Fibroblast of villous mesenchyme (primary cell): ENCODE results near the gene MYF6. TPM values are rescaled to one million over a fixed set of nuclear protein-coding genes. Genes with fewer than 3 reads are reported as not detected.

Experiments
- DNase-seq: peaks from one replicate; pipeline ENCODE4 v3.0.0-alpha.2; 2010; ENCODE audit warnings: low read depth
- H3K4me3 ChIP-seq: 2 replicates; pipeline ENCODE4 v1.5.1; 2011; ENCODE audit warnings: low read depth, mild to moderate bottlenecking, low read length
- CTCF ChIP-seq: IDR thresholded peaks from 2 replicates; pipeline ENCODE4 v1.5.1; 2012; ENCODE audit warnings: low read depth, mild to moderate bottlenecking, low read length; ENCODE audit not compliant: insufficient read depth
- total RNA-seq: library from RNA; depleted of rRNA; stranded (reverse); fragments of >200 nt; gene quantifications from 2 replicates; pipeline ENCODE4 v1.2.3, GENCODE V29; 2012

The MYF6 gene
- total RNA-seq, 1 donor, result not detected

DNA sequence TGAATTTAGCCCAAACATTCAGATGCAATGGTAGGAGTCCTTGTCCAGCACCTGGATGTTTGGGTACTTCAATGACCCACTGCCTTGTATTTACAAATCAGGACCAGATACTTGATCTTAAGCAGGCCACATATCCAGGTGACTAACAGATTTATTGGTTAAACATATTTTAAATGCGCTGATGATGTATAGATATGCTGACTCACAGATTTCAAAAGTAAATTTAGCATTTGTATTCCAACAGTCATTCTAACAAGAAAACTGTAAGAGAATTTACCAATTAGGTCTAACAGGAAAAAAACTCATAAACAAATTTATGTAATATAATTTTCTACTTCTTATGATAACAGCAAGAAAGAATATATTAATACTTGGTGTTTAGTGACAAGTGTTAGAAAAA, 29.4 kb upstream of the MYF6 start:
- no peak for DNase-seq
- no peak for TF ChIP-seq CTCF

GRCh38 chr12:80679346-80680131, 27.9 kb upstream of the MYF6 start:
- TF ChIP-seq CTCF, result no peak
- H3K4me3 ChIP-seq, result no peak overlapping the region
- DNase-seq, result peak; percentile 19

More for the DNA sequence above, 29.4 kb upstream of the MYF6 start:
- H3K4me3 ChIP-seq, result no peak overlapping the region

DNA sequence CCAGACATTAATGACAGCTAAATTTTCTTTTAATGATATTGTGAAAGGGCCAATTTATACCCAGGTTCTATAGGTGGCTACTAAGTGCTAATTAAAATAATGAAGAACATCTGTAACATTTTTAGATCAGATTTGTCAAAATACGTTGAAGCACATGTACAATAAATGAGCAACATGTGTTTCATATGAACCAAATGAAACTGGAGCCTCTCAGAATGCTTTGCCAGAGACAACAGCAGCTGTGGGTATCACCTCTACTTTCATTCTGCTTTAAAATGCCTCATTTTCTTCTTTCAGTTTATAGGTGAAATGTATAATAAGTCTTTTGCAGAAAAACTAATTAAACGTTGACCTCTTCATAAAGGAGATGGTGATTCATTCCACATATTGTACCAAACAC, 26.1 kb upstream of the MYF6 start:
- H3K4me3 ChIP-seq, result no peak overlapping the region
- no peak for TF ChIP-seq CTCF
- no peak for DNase-seq

DNA sequence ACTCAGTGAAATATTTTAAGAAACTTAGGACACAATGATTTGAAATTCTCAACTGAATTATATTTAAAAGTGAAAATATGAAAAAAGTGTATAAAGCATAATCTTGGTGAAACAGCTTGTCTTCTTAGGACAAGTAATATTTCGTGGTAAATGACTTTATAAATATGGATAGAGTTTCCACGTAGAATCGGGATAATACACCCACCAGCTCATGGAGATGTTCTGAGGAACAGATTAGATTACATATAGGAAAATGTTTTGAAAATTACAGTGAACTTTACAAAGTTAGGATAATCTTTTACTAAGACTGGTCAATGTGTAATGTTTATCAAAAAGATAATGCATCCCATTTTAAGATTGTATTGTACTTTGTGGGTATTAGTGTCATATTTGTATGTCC, 25.6 kb upstream of the MYF6 start:
- no peak overlapping the region for H3K4me3 ChIP-seq
- DNase-seq, result no peak
- TF ChIP-seq CTCF, result no peak

DNA sequence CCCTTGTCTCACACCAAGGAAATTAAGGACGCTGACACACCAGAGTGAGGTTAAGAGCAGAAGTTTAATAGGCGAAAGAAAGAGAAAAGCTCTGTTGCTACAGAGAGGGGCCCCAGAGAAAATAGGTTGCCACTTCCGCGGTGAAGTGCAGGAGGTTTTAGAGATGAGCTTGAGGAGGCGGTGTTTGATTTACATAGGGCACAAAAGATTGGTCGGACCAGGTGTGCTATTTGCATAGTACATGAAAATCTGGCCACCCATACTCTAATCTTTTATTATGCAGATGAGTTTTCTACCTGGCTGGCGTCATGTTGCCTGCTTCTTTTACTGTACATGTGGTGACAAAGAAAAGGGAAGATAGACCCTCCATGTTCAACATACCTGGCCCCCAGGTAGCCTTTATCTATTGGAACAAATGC, 23.3 kb upstream of the MYF6 start:
- TF ChIP-seq CTCF, result no peak
- DNase-seq, result no peak
- H3K4me3 ChIP-seq, result no peak overlapping the region

- no peak overlapping the region for H3K4me3 ChIP-seq
- no peak for DNase-seq
- no peak for TF ChIP-seq CTCF
These were observed 17.3 kb upstream of the MYF6 start for GRCh38 chr12:80690090-80690489.

GRCh38 chr12:80690513-80690912, 16.9 kb upstream of the MYF6 start:
- no peak overlapping the region for H3K4me3 ChIP-seq
- no peak for DNase-seq
- no peak for TF ChIP-seq CTCF
